NCI-H2227 treated with DMSO at 0.1 percent for 48 hours (cell line): ENCODE data around the gene C1R.
"Not testable (repeated sequence)": the region's sequence is repeated elsewhere in the genome, so short reads cannot be mapped to it uniquely, and the experiment has no call there.

Experiments
- DNase-seq: peaks from one replicate; lab custom pipeline; 2025; lab: John Stamatoyannopoulos, UW

The C1R gene

GRCh38 chr12:7120166-7120565 is 27.9 kb upstream of the C1R start:
- DNase-seq: no peak

- no peak for DNase-seq
These were observed 26.6 kb upstream of the C1R start for GRCh38 chr12:7118881-7119280.

DNA sequence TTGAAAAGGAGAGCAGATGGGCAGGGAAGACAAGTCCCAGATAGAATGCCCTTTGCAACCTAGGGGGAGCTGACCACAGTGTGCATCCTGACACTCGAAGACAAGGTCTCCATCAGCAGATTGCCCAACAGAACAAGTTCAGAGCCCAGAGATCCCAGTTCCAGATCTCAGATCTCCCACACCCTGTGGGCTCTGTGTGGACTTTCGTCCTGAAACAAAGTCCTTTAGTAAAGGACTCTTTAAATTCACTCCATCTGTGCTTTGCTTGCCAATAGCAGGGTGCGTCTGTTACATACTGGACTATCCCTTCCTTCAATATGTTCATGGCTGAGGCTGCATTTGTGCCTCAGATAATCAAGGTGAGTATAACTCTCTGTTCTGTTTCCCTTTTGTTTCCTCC is 25.4 kb upstream of the C1R start:
- no peak for DNase-seq

DNA sequence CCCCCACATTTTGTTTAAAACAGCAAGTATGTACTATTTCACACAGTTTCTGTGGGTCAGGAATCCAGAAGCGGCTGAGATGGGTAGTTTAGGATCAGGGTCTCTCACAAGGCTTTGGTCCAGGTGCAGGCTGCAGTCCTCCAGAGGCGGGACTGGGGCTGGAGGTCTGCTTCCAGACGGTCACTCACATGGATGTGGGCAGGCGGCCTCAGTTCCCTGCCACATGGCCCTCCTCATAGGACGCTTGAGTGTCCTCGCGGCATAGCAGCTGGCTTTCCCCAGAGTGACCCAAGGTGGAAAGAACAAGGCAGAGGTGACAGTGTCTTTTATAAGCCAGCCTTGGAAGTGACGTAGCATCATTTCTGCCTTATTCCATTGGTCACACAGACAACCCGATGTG is 24.7 kb upstream of the C1R start:
- no peak for DNase-seq

- DNase-seq: no peak
These were observed 24.0 kb upstream of the C1R start for GRCh38 chr12:7116196-7116595.

- DNase-seq: no peak
These were observed 22.6 kb upstream of the C1R start for GRCh38 chr12:7114851-7115250.

GRCh38 chr12:7114008-7114407 is 21.8 kb upstream of the C1R start:
- no peak for DNase-seq

GRCh38 chr12:7113389-7113871 is 21.2 kb upstream of the C1R start:
- no peak for DNase-seq

GRCh38 chr12:7112041-7112440 is 19.8 kb upstream of the C1R start:
- no peak for DNase-seq

DNA sequence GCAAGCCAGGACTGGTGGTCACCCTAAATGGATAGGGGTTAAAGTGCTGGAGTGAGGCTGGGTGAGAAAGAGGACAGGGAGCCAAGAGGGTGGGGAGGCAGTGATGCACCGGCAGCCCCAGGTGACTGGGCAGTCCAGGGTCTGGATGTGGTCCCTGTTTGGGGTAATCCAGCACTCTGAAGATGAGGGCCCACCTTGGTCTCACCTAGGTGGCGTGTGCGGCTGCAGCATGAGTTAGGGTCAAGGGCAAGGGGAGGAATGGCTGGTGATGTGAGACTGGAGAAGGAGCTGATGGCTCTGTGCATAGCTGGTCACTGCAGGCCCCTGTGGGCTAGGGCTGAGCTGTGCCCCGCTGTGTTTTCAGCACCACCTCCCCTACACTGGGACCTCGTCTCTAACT is 18.4 kb upstream of the C1R start:
- no peak for DNase-seq

GRCh38 chr12:7109572-7109920 is 17.3 kb upstream of the C1R start:
- no peak for DNase-seq

DNA sequence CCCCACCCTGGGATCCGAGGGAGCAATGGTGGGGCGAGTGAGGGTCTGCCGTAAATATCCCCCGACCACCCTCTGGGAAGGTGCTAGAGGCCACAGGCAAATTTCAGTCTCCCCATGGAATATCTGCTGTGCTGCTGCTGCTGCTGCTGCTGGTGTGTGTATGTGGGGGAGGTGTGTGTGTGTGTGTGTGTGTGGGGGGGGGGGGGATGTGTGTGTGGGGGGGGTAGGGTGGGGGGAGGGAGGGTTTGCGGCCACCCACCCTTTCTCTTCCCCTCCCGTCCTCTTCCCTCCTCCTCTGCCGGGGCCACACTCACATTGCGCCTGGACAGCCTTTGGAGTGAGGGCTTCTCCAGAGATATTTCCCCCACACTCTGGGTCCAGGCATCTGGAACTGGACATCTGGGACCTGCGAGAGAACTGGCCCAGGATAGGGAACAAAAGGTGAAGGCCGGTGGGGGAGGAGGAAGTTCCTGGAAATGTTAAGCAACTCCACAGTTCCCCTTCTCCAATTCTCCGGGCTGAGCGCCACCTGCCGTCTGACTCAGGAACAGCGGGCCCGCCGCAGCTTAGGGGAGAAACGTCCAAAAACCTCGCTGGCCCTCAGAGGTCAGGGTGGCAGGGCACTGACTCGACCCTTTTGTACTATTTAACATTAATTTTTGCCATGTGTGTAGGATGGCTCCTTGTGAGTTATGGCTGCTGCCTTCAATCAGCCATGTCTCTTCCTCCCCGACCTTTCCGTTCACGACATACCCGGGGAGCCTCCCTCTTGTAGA is 16.7 kb upstream of the C1R start, which contains the start of gene C1RL:
Gene C1RL (minus strand): TSS at position 419 of the 776 bp plus-strand sequence. CDS start 34 bp downstream, at position 385.
- peak; percentile 17 for DNase-seq

- no peak for DNase-seq
These were observed 16.0 kb upstream of the C1R start for GRCh38 chr12:7108003-7108795.

- DNase-seq: no peak
These were observed 15.4 kb upstream of the C1R start for GRCh38 chr12:7107636-7108002.

DNA sequence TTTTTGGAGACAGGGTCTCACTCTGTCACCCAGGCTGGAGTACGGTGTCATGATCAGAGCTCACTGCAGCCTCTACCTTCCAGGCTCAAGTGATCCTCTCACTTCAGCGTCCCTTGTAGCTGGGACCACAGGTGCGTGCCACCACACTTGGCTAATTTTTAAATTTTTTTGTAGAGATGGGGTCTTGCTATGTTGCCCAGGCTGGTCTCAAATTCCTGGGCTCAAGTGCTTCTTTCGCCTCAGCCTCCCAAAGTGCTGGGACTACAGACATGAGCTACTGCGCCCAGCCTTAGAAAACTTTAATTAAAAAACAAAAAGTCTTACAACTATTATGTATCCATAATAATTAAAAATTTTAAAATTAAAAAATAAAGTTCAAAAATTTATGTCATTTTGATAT is 14.9 kb upstream of the C1R start:
- not testable (repeated sequence) for DNase-seq

DNA sequence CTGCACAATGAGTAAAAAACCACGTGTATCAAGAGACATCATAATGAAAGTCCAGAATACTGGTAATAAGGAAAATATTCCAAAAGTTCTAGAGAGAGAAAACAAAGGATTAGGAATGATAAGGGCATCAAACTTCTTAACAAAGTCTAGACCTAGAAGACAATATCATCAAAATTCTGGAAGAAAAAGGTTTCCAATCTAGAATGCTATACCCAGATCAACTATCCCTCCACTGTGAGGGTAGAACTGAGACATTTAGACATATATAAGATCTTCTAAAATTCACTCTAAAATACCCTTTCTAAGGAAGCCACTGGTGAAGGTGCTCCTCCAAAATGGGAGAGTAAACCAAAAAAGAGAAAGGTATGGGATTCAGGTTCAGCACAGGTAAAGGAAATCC is 13.8 kb upstream of the C1R start:
- DNase-seq: no peak

- DNase-seq: no peak
These were observed 11.8 kb upstream of the C1R start for GRCh38 chr12:7103837-7104584.

- no peak for DNase-seq
These were observed 10.3 kb upstream of the C1R start for GRCh38 chr12:7102582-7102981.

- DNase-seq: no peak
These were observed 9.5 kb upstream of the C1R start for GRCh38 chr12:7101694-7102131.

GRCh38 chr12:7101047-7101693 is 8.9 kb upstream of the C1R start:
- no peak for DNase-seq

DNA sequence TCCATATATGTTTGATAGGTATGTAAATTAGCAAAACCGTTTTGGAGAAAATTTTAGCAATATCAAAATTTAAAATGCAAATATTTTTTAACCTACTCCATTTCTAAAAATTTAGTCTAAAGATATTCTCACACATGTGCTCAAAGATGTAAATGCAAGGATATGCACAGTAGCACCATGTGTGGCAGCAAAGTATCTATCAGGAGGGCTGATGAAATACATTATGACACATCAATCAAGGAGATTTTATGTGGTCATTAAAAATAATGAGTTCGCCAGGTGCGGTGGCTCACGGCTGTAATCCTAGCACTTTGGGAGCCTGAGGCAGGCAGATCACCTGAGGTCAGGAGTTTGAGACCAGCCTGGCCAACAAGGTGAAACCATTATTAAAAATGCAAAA is 8.0 kb upstream of the C1R start:
- DNase-seq: no peak
